ENCODE measurements around the gene CA9. TPM values are rescaled to one million over a fixed set of nuclear protein-coding genes. Genes with fewer than 3 reads are reported as not detected.
A peak's percentile ranks its signal among the peaks of the same experiment; 100 is the strongest.

The CA9 gene
- total RNA-seq, 1 experiment from 2014 or later = 1.0 TPM

- no peaks in the 10 kb centered on the region for H3K9me3 Mint-ChIP-seq
- peaks cover 4% of the 10 kb centered on the region for H3K36me3 Mint-ChIP-seq
- no peaks in the 10 kb centered on the region for H3K27me3 Mint-ChIP-seq (ENCODE audit: low read depth)
- ATAC-seq (peak; percentile 41), DNase-seq (ENCODE audit: low spot score) (no peak)
- 0 out of 2 replicates have a peak overlapping the region, but pooled peaks have one; percentile 23 for H3K27ac Mint-ChIP-seq
- H3K4me3 Mint-ChIP-seq = peak overlapping the region; percentile 91
- ChIA-PET POLR2A (interaction anchor here (1.2 to 5.2 kb wide), 12 partner anchors 8 to 588 kb away, joined by 3 to 38 read pairs (median 11); partner anchors contain the start of genes ARHGEF39, CCDC107, CREB3 and RMRP), CTCF (interaction anchor here (0.9 to 6.8 kb wide), 17 partner anchors 16 to 99 kb away, joined by 3 to 49 read pairs (median 11); partner anchors contain the start of genes ARHGEF39, CCDC107, CREB3 and RMRP)
- no peak for TF ChIP-seq CBFB (CRISPR knock-in tag; IDR thresholded peaks at IDR 0.05; ENCODE audit: low read depth)
- TF ChIP-seq, protein P1, sequence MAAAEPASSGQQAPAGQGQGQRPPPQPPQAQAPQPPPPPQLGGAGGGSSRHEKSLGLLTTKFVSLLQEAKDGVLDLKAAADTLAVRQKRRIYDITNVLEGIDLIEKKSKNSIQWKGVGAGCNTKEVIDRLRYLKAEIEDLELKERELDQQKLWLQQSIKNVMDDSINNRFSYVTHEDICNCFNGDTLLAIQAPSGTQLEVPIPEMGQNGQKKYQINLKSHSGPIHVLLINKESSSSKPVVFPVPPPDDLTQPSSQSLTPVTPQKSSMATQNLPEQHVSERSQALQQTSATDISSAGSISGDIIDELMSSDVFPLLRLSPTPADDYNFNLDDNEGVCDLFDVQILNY (CRISPR knock-in tag; IDR thresholded peaks at IDR 0.05) = no peak
- TF ChIP-seq ATF1 (CRISPR knock-in tag; IDR thresholded peaks at IDR 0.05) = no peak
- TF ChIP-seq NFYB (CRISPR knock-in tag; conservative IDR thresholded peaks at IDR 0.05; ENCODE audit: low read depth) = no peak
- no peak for TF ChIP-seq AR (CRISPR knock-in tag; IDR thresholded peaks at IDR 0.05)
- no peak for TF ChIP-seq ETV6 (CRISPR knock-in tag; IDR thresholded peaks at IDR 0.05)
- no peak for TF ChIP-seq FOXK1 (CRISPR knock-in tag; IDR thresholded peaks at IDR 0.05)
- no peak for TF ChIP-seq NR1H2 (CRISPR knock-in tag; IDR thresholded peaks at IDR 0.05)
- peaks cover 23% of the 10 kb centered on the region for H3K4me1 Mint-ChIP-seq
Measured at GRCh38 chr9:35691334-35691650, 17.6 kb downstream of the CA9 start.

DNA sequence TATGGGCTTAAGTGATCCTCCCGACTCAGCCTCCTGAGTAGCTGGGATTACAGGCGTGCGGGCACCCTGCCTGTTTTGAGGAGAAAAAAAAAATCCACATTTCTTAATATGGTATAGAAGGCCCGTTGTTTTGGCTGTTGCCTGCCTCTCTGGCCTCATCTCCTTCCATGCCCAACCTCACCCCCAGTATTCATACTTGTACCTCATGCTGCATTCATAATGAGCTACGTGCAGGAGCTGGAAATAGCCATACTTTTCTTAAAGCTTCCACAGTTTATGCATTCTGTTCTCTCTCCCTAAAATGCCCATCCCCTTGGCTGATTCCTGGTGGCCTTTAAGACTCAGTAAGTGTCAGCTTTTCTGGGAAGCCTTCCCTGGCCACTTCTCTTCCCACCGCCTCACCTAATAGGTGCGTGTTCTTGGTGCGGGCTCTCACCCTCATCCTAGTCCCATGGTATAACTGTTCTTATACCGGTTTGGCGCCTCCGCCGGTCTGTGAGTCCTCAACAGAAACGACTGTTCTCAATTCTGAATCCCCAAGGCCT is 18.1 kb downstream of the CA9 start:
- peaks cover 23% of the 10 kb centered on the region for H3K4me1 Mint-ChIP-seq
- peak; percentile 33 for DNase-seq (ENCODE audit: low spot score)
- CTCF ChIA-PET = interaction anchor here (0.7 to 6.8 kb wide), 14 partner anchors 9 to 93 kb away, joined by 3 to 49 read pairs (median 12); partner anchors contain the start of genes ARHGEF39, CCDC107, RMRP and TESK1
- POLR2A ChIA-PET = interaction anchor here (1.2 to 5.2 kb wide), 6 partner anchors 9 to 65 kb away, joined by 3 to 38 read pairs (median 16); partner anchors contain the start of genes ARHGEF39, CCDC107 and RMRP
- TF ChIP-seq MYBL2 (CRISPR knock-in tag; IDR thresholded peaks at IDR 0.05) = no peak
- TF ChIP-seq, protein P2, sequence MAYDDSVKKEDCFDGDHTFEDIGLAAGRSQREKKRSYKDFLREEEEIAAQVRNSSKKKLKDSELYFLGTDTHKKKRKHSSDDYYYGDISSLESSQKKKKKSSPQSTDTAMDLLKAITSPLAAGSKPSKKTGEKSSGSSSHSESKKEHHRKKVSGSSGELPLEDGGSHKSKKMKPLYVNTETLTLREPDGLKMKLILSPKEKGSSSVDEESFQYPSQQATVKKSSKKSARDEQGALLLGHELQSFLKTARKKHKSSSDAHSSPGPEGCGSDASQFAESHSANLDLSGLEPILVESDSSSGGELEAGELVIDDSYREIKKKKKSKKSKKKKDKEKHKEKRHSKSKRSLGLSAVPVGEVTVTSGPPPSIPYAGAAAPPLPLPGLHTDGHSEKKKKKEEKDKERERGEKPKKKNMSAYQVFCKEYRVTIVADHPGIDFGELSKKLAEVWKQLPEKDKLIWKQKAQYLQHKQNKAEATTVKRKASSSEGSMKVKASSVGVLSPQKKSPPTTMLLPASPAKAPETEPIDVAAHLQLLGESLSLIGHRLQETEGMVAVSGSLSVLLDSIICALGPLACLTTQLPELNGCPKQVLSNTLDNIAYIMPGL (CRISPR knock-in tag; IDR thresholded peaks at IDR 0.05) = no peak
- no peak for TF ChIP-seq SOX15 (CRISPR knock-in tag; IDR thresholded peaks at IDR 0.05)
- TF ChIP-seq SMAD3 (CRISPR knock-in tag; IDR thresholded peaks at IDR 0.05; ENCODE audit: borderline replicate concordance) = no peak
- no peak for TF ChIP-seq CREM (CRISPR knock-in tag; IDR thresholded peaks at IDR 0.05)
- TF ChIP-seq ETV6 (CRISPR knock-in tag; IDR thresholded peaks at IDR 0.05) = no peak
- no peak for TF ChIP-seq CBFB (CRISPR knock-in tag; IDR thresholded peaks at IDR 0.05; ENCODE audit: low read depth)
- TF ChIP-seq ZBTB43 (CRISPR knock-in tag; IDR thresholded peaks at IDR 0.05) = no peak
- TF ChIP-seq, protein P1 (CRISPR knock-in tag; IDR thresholded peaks at IDR 0.05) = no peak
- no peak for TF ChIP-seq NFE2L1 (CRISPR knock-in tag; IDR thresholded peaks at IDR 0.05)
- no peak for TF ChIP-seq IRF2 (CRISPR knock-in tag; IDR thresholded peaks at IDR 0.05; ENCODE audit: borderline replicate concordance, low read depth)
- TF ChIP-seq, protein P3, sequence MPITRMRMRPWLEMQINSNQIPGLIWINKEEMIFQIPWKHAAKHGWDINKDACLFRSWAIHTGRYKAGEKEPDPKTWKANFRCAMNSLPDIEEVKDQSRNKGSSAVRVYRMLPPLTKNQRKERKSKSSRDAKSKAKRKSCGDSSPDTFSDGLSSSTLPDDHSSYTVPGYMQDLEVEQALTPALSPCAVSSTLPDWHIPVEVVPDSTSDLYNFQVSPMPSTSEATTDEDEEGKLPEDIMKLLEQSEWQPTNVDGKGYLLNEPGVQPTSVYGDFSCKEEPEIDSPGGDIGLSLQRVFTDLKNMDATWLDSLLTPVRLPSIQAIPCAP (CRISPR knock-in tag; IDR thresholded peaks at IDR 0.05) = no peak
- TF ChIP-seq, protein P4, sequence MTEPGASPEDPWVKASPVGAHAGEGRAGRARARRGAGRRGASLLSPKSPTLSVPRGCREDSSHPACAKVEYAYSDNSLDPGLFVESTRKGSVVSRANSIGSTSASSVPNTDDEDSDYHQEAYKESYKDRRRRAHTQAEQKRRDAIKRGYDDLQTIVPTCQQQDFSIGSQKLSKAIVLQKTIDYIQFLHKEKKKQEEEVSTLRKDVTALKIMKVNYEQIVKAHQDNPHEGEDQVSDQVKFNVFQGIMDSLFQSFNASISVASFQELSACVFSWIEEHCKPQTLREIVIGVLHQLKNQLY (CRISPR knock-in tag; IDR thresholded peaks at IDR 0.05) = no peak
- TF ChIP-seq TEAD4 (CRISPR knock-in tag; IDR thresholded peaks at IDR 0.05) = no peak
- H3K9me3 Mint-ChIP-seq = no peaks in the 10 kb centered on the region
- H3K36me3 Mint-ChIP-seq = peaks cover 6% of the 10 kb centered on the region
- no peaks in the 10 kb centered on the region for H3K27me3 Mint-ChIP-seq (ENCODE audit: low read depth)
- peak overlapping the region; percentile 47; the same call in 1 of the 2 replicates for H3K27ac Mint-ChIP-seq
- peak overlapping the region; percentile 91 for H3K4me3 Mint-ChIP-seq
- no peak for ATAC-seq

Measured in WTC11 (cell line).